Testis (tissue), 3 donors: ENCODE measurements around the gene ACADVL. TPM values are rescaled to one million over a fixed set of nuclear protein-coding genes. Genes with fewer than 3 reads are reported as not detected.

Experiments used
- DNase-seq: peaks from one replicate; pipeline ENCODE4 v3.0.0-alpha.2; 2019
- H3K27ac ChIP-seq, 2 donors: fragments of 200-600 bp; sonication (generic); one replicate each; pipeline ENCODE4 v1.5.1; 2019
- H3K27me3 ChIP-seq: fragments of 200-600 bp; sonication (generic); one replicate; pipeline ENCODE4 v1.5.1; 2019
- H3K36me3 ChIP-seq: fragments of 200-600 bp; sonication (generic); one replicate; pipeline ENCODE4 v1.5.1; 2017; ENCODE audit warnings: low read depth; ENCODE audit errors: missing control alignments
- H3K4me1 ChIP-seq: fragments of 200-600 bp; sonication (generic); one replicate; pipeline ENCODE4 v1.5.1; 2019
- H3K4me3 ChIP-seq, 2 donors: fragments of 200-600 bp; sonication (generic); one replicate each; pipeline ENCODE4 v1.5.1; 2017 to 2019
- H3K9me3 ChIP-seq: fragments of 200-600 bp; sonication (generic); one replicate; pipeline ENCODE4 v1.5.1; 2017
- CTCF ChIP-seq, 3 experiments: fragments of 450-650 bp in 2 of 3; fragments of 200-600 bp in 1 of 3; sonication (generic) in 1 of 3; IDR thresholded peaks; one replicate each; pipeline ENCODE4 v1.5.1; 2016 to 2019; ENCODE audit warnings: antibody characterized with exemption in 3 of 3, mild to moderate bottlenecking in 2 of 3, moderate library complexity in 1 of 3
- POLR2A ChIP-seq: fragments of 450-650 bp; IDR thresholded peaks from one replicate; pipeline ENCODE4 v1.6.1; 2017; ENCODE audit warnings: antibody characterized with exemption, mild to moderate bottlenecking, moderate library complexity
- WGBS, 2 donors: methylation state at CpG; one replicate each; pipeline ENCODE4 v1.1.5; 2018; 5-methylcytosine and 5-hydroxymethylcytosine counted together
- intact Hi-C: fragments of 100-400 bp; cut with DNase I; formaldehyde crosslinking; loops from one replicate; pipeline ENCODE4 v1.15.1; 2023; ENCODE audit warnings: low total_unique reads
- polyA plus RNA-seq: library from polyadenylated mRNA; stranded (reverse); fragments of 350-450 nt; fragmentation: Illumina TruSeq; extraction: RNeasy Lipid Tissue Mini Kit (QIAGEN cat#74804); gene quantifications from one replicate; pipeline ENCODE4 v1.2.3, GENCODE V29; 2014; ENCODE audit warnings: low read depth, low replicate concordance; ENCODE audit not compliant: insufficient read depth
- total RNA-seq, 2 donors: library from RNA; depleted of rRNA; stranded (reverse); fragments of >200 nt; gene quantifications; one replicate each; pipeline ENCODE4 v1.2.3, GENCODE V29; 2016

Gene ACADVL
- total and polyA plus RNA-seq, 3 donors from 2014 or later: 298 to 458 (median 334) TPM

- WGBS, 2 donors: 38 to 60% methylated on average over 15 to 23 of the region's 24 CpGs
- no peaks in the 10 kb centered on the region for H3K36me3 ChIP-seq
- H3K4me3 ChIP-seq: no peak overlapping the region
- no peak for TF ChIP-seq POLR2A
- no peak for TF ChIP-seq CTCF (IDR thresholded peaks at IDR 0.05)
- H3K27ac ChIP-seq: peak overlapping the region; percentile 55 to 71
- intact Hi-C loops: no loop called here
- peaks cover 39% of the 10 kb centered on the region for H3K4me1 ChIP-seq
- peak; percentile 46 for DNase-seq
- H3K9me3 ChIP-seq: no peaks in the 10 kb centered on the region
- H3K27me3 ChIP-seq: no peaks in the 10 kb centered on the region
Observed at GRCh38 chr17:7207120-7208001, 12.4 kb upstream of the ACADVL start.

- Histone ChIP-seq H3K4me3 (no peak overlapping the region), H3K4me1 (peaks cover 39% of the 10 kb centered on the region), H3K27me3 (no peaks in the 10 kb centered on the region), H3K9me3 (no peaks in the 10 kb centered on the region), H3K36me3 (no peaks in the 10 kb centered on the region), H3K27ac (no peak overlapping the region)
- TF ChIP-seq POLR2A (no peak), CTCF (IDR thresholded peaks at IDR 0.05) (no peak)
- intact Hi-C loops: no loop called here
- no peak for DNase-seq
- 44 to 58% methylated on average over 7 to 21 of the region's 21 CpGs for WGBS, 2 donors
Observed at GRCh38 chr17:7208027-7208571, 11.6 kb upstream of the ACADVL start.

DNA sequence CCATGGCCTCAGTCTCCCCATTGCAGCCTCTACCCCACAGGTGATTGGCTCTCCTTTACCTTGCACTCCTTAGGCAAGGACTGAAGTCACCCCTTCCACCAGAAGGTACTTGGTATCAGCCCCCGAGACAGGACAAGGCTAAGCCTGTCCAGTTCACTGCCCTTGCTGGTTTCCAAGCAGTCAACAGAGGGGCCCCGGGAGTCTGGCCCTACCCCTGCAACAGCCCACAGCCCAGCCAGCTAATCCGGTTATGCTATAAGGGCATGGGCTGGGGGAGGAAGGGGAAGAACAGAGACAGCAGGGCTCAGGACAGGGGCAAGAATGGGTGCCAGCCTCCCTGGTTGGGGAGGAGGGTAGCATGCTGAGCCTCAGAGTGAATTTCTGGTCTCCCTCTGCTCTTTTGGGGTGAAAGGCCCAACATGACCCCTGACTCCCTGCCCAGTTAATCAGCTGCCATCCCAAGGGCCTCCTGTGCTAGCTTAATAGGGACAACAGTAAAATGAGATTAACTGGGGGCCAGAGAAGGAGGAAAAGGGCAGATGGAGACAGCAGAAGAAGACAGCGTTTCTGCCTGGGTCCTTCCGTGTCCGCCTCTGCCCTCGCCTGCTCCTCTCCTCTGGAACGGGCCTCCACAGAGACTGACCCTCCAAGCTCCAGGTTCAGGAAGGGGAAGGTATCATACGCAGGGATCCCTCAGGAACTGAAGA lies 10.8 kb upstream of the ACADVL start:
- H3K27me3 ChIP-seq: no peaks in the 10 kb centered on the region
- H3K4me3 ChIP-seq: no peak overlapping the region
- 76 to 83% methylated on average over 8 to 9 of the region's 9 CpGs for WGBS, 2 donors
- no peaks in the 10 kb centered on the region for H3K9me3 ChIP-seq
- peaks cover 43% of the 10 kb centered on the region for H3K4me1 ChIP-seq
- no peak overlapping the region for H3K27ac ChIP-seq
- DNase-seq: no peak
- intact Hi-C loops: no loop called here
- no peaks in the 10 kb centered on the region for H3K36me3 ChIP-seq
- TF ChIP-seq POLR2A: no peak
- no peak for TF ChIP-seq CTCF (IDR thresholded peaks at IDR 0.05)

GRCh38 chr17:7211491-7212273 lies 8.1 kb upstream of the ACADVL start:
- no peak for TF ChIP-seq POLR2A
- Histone ChIP-seq H3K27me3 (no peaks in the 10 kb centered on the region), H3K36me3 (no peaks in the 10 kb centered on the region), H3K27ac (no peak overlapping the region), H3K4me1 (peaks cover 37% of the 10 kb centered on the region), H3K4me3 (no peak overlapping the region), H3K9me3 (no peaks in the 10 kb centered on the region)
- 29 to 32% methylated on average over 34 to 36 of the region's 37 CpGs for WGBS, 2 donors
- no peak for DNase-seq
- intact Hi-C loops: no loop called here
